ENCODE results near the gene NDUFB3. TPM values are rescaled to one million over a fixed set of nuclear protein-coding genes. Genes with fewer than 3 reads are reported as not detected.

Gene NDUFB3
- total and polyA plus RNA-seq, 2 experiments from 2014 or later: 34.3 to 230 TPM

- peak; percentile 27 for ATAC-seq
- Mint-ChIP-seq H3K27ac (peak overlapping the region; percentile 69), H3K4me3 (peak overlapping the region; percentile 84)
Measured at GRCh38 chr2:201118121-201118960, 46.5 kb downstream of the NDUFB3 start.

GRCh38 chr2:201118961-201119854 lies 47.4 kb downstream of the NDUFB3 start:
- peak; percentile 39 for ATAC-seq
- peak; percentile 61 for DNase-seq (ENCODE audit: low spot score)
- no peak overlapping the region for H3K27ac Mint-ChIP-seq
- peaks cover 7% of the 10 kb centered on the region; the same call in 1 of the 3 replicates for H3K36me3 Mint-ChIP-seq (ENCODE audit: low read depth)
- no peaks in the 10 kb centered on the region for H3K36me3 ChIP-seq (ENCODE audit: insufficient read depth)
- peak overlapping the region; percentile 68; the same call in 1 of the 2 replicates for H3K27ac ChIP-seq (ENCODE audit: low read depth)
- peaks cover 19% of the 10 kb centered on the region for H3K27me3 Mint-ChIP-seq (ENCODE audit: insufficient read depth, low read depth, poor library complexity)
- peak overlapping the region; percentile 98 for H3K4me2 ChIP-seq
- H3K4me3 Mint-ChIP-seq: peak overlapping the region; percentile 84
- H3K9me2 ChIP-seq (ENCODE audit: insufficient read depth): no peaks in the 10 kb centered on the region
- H3K9me3 Mint-ChIP-seq: peaks cover 13% of the 10 kb centered on the region
- H3K4me1 ChIP-seq (ENCODE audit: insufficient read depth): peaks cover 24% of the 10 kb centered on the region
- H3F3A ChIP-seq (replicated peaks; ENCODE audit: low read depth): peaks cover 7% of the 10 kb centered on the region; the same call in 1 of the 2 replicates
- H3K4me3 ChIP-seq: peak overlapping the region; percentile 93
- no peaks in the 10 kb centered on the region for H3K27me3 ChIP-seq (ENCODE audit: insufficient read depth)
- peak overlapping the region; percentile 89 for H2AFZ ChIP-seq
- H3K79me2 ChIP-seq (replicated peaks; ENCODE audit: insufficient read depth): peaks cover 8% of the 10 kb centered on the region; the same call in 1 of the 2 replicates
- peaks cover 40% of the 10 kb centered on the region for H3K4me1 Mint-ChIP-seq
- H4K20me1 ChIP-seq (replicated peaks; ENCODE audit: insufficient read depth): no peaks in the 10 kb centered on the region
- TF ChIP-seq ZNF462 (CRISPR knock-in tag; IDR thresholded peaks at IDR 0.05): no peak
- no peak for TF ChIP-seq POLR2AphosphoS5 (IDR thresholded peaks at IDR 0.05; ENCODE audit: low read depth)
- TF ChIP-seq ETS1 (IDR thresholded peaks at IDR 0.05): no peak

More at GRCh38 chr2:201118121-201118960, 46.5 kb downstream of the NDUFB3 start:
- H3K27me3 ChIP-seq (ENCODE audit: insufficient read depth): no peaks in the 10 kb centered on the region
- peaks cover 24% of the 10 kb centered on the region for H3K4me1 ChIP-seq (ENCODE audit: insufficient read depth)
- peak overlapping the region; percentile 89 for H2AFZ ChIP-seq
- TF ChIP-seq EZH2 (IDR thresholded peaks at IDR 0.05; ENCODE audit: low read depth, unreplicated experiment) (no peak), STAT1 (IDR thresholded peaks at IDR 0.05; ENCODE audit: unreplicated experiment) (no peak), CTCF (conservative IDR thresholded peaks at IDR 0.05; ENCODE audit: low read depth in 2 of 2) (peak; percentile 43 to 57), POLR2AphosphoS5 (IDR thresholded peaks at IDR 0.05; ENCODE audit: low read depth) (no peak; the same call in 1 of the 2 replicates)
- peaks cover 7% of the 10 kb centered on the region; the same call in 1 of the 3 replicates for H3K36me3 Mint-ChIP-seq (ENCODE audit: low read depth)
- peak overlapping the region; percentile 93 for H3K4me3 ChIP-seq
- peak overlapping the region; percentile 68; the same call in 1 of the 2 replicates for H3K27ac ChIP-seq (ENCODE audit: low read depth)
- H3K9me2 ChIP-seq (ENCODE audit: insufficient read depth): no peaks in the 10 kb centered on the region
- H3K27me3 Mint-ChIP-seq (ENCODE audit: insufficient read depth, low read depth, poor library complexity): peaks cover 18% of the 10 kb centered on the region
- peaks cover 7% of the 10 kb centered on the region; the same call in 1 of the 2 replicates for H3F3A ChIP-seq (replicated peaks; ENCODE audit: low read depth)
- DNase-seq (ENCODE audit: low spot score): peak; percentile 88
- no peaks in the 10 kb centered on the region for H4K20me1 ChIP-seq (replicated peaks; ENCODE audit: insufficient read depth)
- H3K79me2 ChIP-seq (replicated peaks; ENCODE audit: insufficient read depth): peaks cover 8% of the 10 kb centered on the region; the same call in 1 of the 2 replicates
- no peaks in the 10 kb centered on the region for H3K36me3 ChIP-seq (ENCODE audit: insufficient read depth)
- peaks cover 35% of the 10 kb centered on the region for H3K4me1 Mint-ChIP-seq
- H3K4me2 ChIP-seq: peak overlapping the region; percentile 98
- H3K9me3 Mint-ChIP-seq: peaks cover 13% of the 10 kb centered on the region

Data from GM23338 (cell line).